K562 (cell line): ENCODE results near the gene ECSIT. TPM values are rescaled to one million over a fixed set of nuclear protein-coding genes. Genes with fewer than 3 reads are reported as not detected.

ENCODE experiments used
- ARNT ChIP-seq, 2 experiments: fragments of 450-650 bp; IDR thresholded peaks; 2 replicates each; pipeline ENCODE4 v1.6.1; 2016; ENCODE audit warnings: mild to moderate bottlenecking in 1 of 2
- ETV6 ChIP-seq, 3 experiments: fragments of 150-350 bp in 1 of 3; sonication (generic) in 1 of 3; formaldehyde crosslinking in 1 of 3; IDR thresholded peaks; 2 replicates each; pipeline versions ENCODE4 v1.6.1 to v1.8.0; 2014 to 2022; ENCODE audit warnings: borderline replicate concordance in 2 of 3, low read depth in 2 of 3, antibody characterized with exemption in 1 of 3, low read length in 1 of 3, mild to moderate bottlenecking in 1 of 3, missing genetic modification reagents in 1 of 3
- HLTF ChIP-seq: fragments of 450-650 bp; IDR thresholded peaks from 2 replicates; pipeline ENCODE4 v1.6.1; 2016
- JUND ChIP-seq, 2 experiments: IDR thresholded peaks; 2 replicates in 1 of 2; 3 replicates in 1 of 2; pipeline ENCODE4 v1.6.1; 2011; ENCODE audit warnings: borderline replicate concordance in 2 of 2, low read depth in 2 of 2, low read length in 2 of 2, improper control_type of control experiment in 1 of 2, missing biosample characterization in 1 of 2, missing genetic modification characterization in 1 of 2, missing genetic modification reagents in 1 of 2
- KDM5B ChIP-seq: fragments of 200-600 bp; sonication (generic); IDR thresholded peaks from 2 replicates; pipeline ENCODE4 v1.6.1; 2012; ENCODE audit warnings: low read depth, mild to moderate bottlenecking, moderate library complexity, low read length, control low read depth, inconsistent platforms; ENCODE audit not compliant: insufficient replicate concordance
- MEIS2 ChIP-seq: fragments of 450-650 bp; IDR thresholded peaks from 2 replicates; pipeline ENCODE4 v1.6.1; 2014; ENCODE audit warnings: mild to moderate bottlenecking; ENCODE audit not compliant: partially characterized antibody
- NCOA4 ChIP-seq: fragments of 450-650 bp; IDR thresholded peaks from 2 replicates; pipeline ENCODE4 v1.6.1; 2018; ENCODE audit warnings: mild to moderate bottlenecking; ENCODE audit not compliant: partially characterized antibody
- NFXL1 ChIP-seq: fragments of 450-650 bp; formaldehyde crosslinking; IDR thresholded peaks from 2 replicates; pipeline ENCODE4 v1.4.0; 2021; ENCODE audit warnings: mild to moderate bottlenecking
- NONO ChIP-seq, 2 experiments: fragments of 200-400 bp in 1 of 2; fragments of 450-650 bp in 1 of 2; formaldehyde crosslinking in 1 of 2; IDR thresholded peaks; 2 replicates each; pipeline ENCODE4 v1.6.1; 2017; ENCODE audit warnings: low read depth in 2 of 2, mild to moderate bottlenecking in 2 of 2, moderate library complexity in 2 of 2, low read length in 1 of 2
- TAF9B ChIP-seq: fragments of 450-650 bp; IDR thresholded peaks from 2 replicates; pipeline ENCODE4 v1.6.1; 2018; ENCODE audit warnings: mild to moderate bottlenecking; ENCODE audit not compliant: partially characterized antibody
- TAL1 ChIP-seq: fragments of 450-650 bp; IDR thresholded peaks from 2 replicates; pipeline ENCODE4 v1.6.1; 2016; ENCODE audit warnings: mild to moderate bottlenecking
- TGIF2 ChIP-seq: sonication (generic); formaldehyde crosslinking; IDR thresholded peaks from 2 replicates; pipeline ENCODE4 v1.8.1; 2022; ENCODE audit warnings: mild to moderate bottlenecking, missing genetic modification reagents, moderate library complexity
- polyA plus RNA-seq, 8 experiments: library from polyadenylated mRNA; depleted of rRNA in 4 of 8; stranded (reverse) in 5 of 8; unstranded in 3 of 8; fragments of >200 nt; fragmentation: Nextera tagmentation in 2 of 8; fragmentation: Illumina TruSeq in 1 of 8; extraction: Ambion mirVana in 2 of 8; extraction: Trizol in 1 of 8; gene quantifications; 2 replicates each; pipeline versions ENCODE4 v1.2.1 to v1.2.3, GENCODE V29; 2011 to 2014; ENCODE audit warnings: inconsistent platforms in 1 of 8, missing spikeins in 1 of 8
- total RNA-seq, 7 experiments: library from RNA; depleted of rRNA in 6 of 7; stranded (reverse); fragments of >200 nt in 6 of 7; fragmentation: Illumina TruSeq in 2 of 7; extraction: Trizol in 2 of 7; gene quantifications; 2 replicates each; pipeline versions ENCODE4 v1.2.1 to v1.2.3, GENCODE V29; 2011 to 2021; ENCODE audit warnings: low replicate concordance in 1 of 7
- TF ChIP-seq, protein P1 (sequence below), 2 experiments: fragments of 450-650 bp; formaldehyde crosslinking in 1 of 2; IDR thresholded peaks; 2 replicates each; pipeline versions ENCODE4 v1.4.0 to v1.6.1; 2014 to 2020; ENCODE audit warnings: mild to moderate bottlenecking in 2 of 2, borderline replicate concordance in 1 of 2, low read depth in 1 of 2
- TF ChIP-seq, protein P2 (sequence below): sonication (generic); formaldehyde crosslinking; IDR thresholded peaks from 2 replicates; pipeline ENCODE4 v1.9.0; 2022; ENCODE audit warnings: mild to moderate bottlenecking, missing genetic modification reagents
- TF ChIP-seq, protein P3 (sequence below): IDR thresholded peaks from 2 replicates; pipeline ENCODE4 v1.6.1; 2011; ENCODE audit warnings: borderline replicate concordance, low read depth, mild to moderate bottlenecking, moderate library complexity, low read length; ENCODE audit not compliant: insufficient read depth, poor library complexity, severe bottlenecking

Gene ECSIT
- total and polyA plus RNA-seq, 9 of the 15 experiments (the other 6 are each of a cell fraction or from before 2014, with no cell fraction given) = 1.1 to 82.5 (median 43.9) TPM

DNA sequence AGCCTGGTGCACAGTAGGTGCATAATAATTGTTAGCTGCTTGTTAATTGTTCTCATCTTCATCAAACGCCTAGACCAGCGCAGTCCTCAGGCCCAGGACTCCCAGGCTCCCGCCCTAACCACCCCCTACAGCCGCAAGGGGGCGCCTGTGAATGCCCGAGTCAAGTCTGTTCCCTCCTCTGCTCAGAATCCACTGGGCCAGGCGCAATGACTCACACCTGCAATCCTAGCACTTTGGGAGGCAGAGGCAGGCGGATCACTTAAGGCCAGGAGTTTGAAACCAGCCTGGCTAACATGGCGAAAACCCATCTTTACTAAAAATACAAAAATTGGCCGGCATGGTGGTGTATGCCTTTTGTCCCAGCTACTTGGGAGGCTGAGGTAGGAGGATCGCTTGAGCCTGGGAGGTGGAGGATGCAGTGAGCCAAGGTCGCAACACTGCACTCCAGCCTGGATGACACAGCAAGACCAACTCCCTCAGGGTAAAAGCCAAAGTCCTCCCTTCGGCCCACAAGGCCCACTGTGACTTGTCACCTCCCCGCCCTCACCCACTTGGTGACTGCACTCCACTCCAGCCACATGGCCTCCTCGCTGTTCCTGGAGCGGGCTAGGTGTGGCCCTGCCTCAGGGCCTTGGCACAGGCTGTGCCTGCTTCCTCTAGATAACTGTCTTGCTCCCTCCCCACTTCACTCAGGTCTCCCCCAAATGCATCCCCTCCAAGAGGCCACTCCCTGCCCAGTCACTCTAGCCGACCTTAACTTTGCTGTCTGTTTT lies 32.4 kb downstream of the ECSIT start (continued):
- TF ChIP-seq, protein P1, sequence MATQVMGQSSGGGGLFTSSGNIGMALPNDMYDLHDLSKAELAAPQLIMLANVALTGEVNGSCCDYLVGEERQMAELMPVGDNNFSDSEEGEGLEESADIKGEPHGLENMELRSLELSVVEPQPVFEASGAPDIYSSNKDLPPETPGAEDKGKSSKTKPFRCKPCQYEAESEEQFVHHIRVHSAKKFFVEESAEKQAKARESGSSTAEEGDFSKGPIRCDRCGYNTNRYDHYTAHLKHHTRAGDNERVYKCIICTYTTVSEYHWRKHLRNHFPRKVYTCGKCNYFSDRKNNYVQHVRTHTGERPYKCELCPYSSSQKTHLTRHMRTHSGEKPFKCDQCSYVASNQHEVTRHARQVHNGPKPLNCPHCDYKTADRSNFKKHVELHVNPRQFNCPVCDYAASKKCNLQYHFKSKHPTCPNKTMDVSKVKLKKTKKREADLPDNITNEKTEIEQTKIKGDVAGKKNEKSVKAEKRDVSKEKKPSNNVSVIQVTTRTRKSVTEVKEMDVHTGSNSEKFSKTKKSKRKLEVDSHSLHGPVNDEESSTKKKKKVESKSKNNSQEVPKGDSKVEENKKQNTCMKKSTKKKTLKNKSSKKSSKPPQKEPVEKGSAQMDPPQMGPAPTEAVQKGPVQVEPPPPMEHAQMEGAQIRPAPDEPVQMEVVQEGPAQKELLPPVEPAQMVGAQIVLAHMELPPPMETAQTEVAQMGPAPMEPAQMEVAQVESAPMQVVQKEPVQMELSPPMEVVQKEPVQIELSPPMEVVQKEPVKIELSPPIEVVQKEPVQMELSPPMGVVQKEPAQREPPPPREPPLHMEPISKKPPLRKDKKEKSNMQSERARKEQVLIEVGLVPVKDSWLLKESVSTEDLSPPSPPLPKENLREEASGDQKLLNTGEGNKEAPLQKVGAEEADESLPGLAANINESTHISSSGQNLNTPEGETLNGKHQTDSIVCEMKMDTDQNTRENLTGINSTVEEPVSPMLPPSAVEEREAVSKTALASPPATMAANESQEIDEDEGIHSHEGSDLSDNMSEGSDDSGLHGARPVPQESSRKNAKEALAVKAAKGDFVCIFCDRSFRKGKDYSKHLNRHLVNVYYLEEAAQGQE (IDR thresholded peaks at IDR 0.05; ENCODE audit: borderline replicate concordance) = peak; percentile 85
- TF ChIP-seq, protein P1 (CRISPR knock-in tag; IDR thresholded peaks at IDR 0.05; ENCODE audit: low read depth) = no peak
- TF ChIP-seq HLTF (no peak), MEIS2 (no peak), TAF9B (no peak), JUND (IDR thresholded peaks at IDR 0.05; ENCODE audit: borderline replicate concordance, low read depth, low read length) (peak; percentile 93), JUND (tag; IDR thresholded peaks at IDR 0.05; ENCODE audit: borderline replicate concordance, low read depth, low read length) (peak; percentile 90; the same call in 2 of the 3 replicates), KDM5B (no peak), NCOA4 (no peak), NONO (IDR thresholded peaks at IDR 0.05; ENCODE audit: low read depth in 2 of 2, low read length in 1 of 2) (no peak), TAL1 (no peak), ETV6 (IDR thresholded peaks at IDR 0.05; ENCODE audit: borderline replicate concordance in 1 of 2, low read depth in 2 of 2, low read length in 1 of 2) (no peak), ETV6 (CRISPR knock-in tag; IDR thresholded peaks at IDR 0.05; ENCODE audit: borderline replicate concordance) (no peak), ARNT (IDR thresholded peaks at IDR 0.05) (no peak), NFXL1 (CRISPR knock-in tag) (no peak), TGIF2 (CRISPR knock-in tag) (no peak)
- TF ChIP-seq, protein P2, sequence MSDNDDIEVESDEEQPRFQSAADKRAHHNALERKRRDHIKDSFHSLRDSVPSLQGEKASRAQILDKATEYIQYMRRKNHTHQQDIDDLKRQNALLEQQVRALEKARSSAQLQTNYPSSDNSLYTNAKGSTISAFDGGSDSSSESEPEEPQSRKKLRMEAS (CRISPR knock-in tag) = peak; percentile 30; the same call in 1 of the 2 replicates
- TF ChIP-seq, protein P3, sequence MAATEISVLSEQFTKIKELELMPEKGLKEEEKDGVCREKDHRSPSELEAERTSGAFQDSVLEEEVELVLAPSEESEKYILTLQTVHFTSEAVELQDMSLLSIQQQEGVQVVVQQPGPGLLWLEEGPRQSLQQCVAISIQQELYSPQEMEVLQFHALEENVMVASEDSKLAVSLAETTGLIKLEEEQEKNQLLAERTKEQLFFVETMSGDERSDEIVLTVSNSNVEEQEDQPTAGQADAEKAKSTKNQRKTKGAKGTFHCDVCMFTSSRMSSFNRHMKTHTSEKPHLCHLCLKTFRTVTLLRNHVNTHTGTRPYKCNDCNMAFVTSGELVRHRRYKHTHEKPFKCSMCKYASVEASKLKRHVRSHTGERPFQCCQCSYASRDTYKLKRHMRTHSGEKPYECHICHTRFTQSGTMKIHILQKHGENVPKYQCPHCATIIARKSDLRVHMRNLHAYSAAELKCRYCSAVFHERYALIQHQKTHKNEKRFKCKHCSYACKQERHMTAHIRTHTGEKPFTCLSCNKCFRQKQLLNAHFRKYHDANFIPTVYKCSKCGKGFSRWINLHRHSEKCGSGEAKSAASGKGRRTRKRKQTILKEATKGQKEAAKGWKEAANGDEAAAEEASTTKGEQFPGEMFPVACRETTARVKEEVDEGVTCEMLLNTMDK = peak; percentile 90
